HepG2 (cell line): Measurements from ENCODE around the gene SLC39A1.

Source experiments
- FIP1L1 ChIP-seq: fragments of 200-400 bp; formaldehyde crosslinking; IDR thresholded peaks from 2 replicates; pipeline ENCODE4 v1.6.1; 2018; ENCODE audit warnings: low read depth, mild to moderate bottlenecking, low read length, moderate library complexity, borderline replicate concordance; ENCODE audit not compliant: insufficient read depth
- JUND ChIP-seq: sonication (generic); formaldehyde crosslinking; IDR thresholded peaks from 2 replicates; pipeline ENCODE4 v1.8.0; 2022; ENCODE audit warnings: mild to moderate bottlenecking, missing genetic modification reagents
- POLR2A ChIP-seq, 2 experiments: IDR thresholded peaks; 2 replicates each; pipeline ENCODE4 v1.6.1; 2011; ENCODE audit warnings: low read depth in 2 of 2, low read length in 2 of 2, mild to moderate bottlenecking in 1 of 2, moderate library complexity in 1 of 2; ENCODE audit not compliant: insufficient read depth in 1 of 2
- SP2 ChIP-seq: sonication (generic); formaldehyde crosslinking; IDR thresholded peaks from 2 replicates; pipeline ENCODE4 v1.5.1; 2020; ENCODE audit warnings: mild to moderate bottlenecking, missing genetic modification reagents
- TCF12 ChIP-seq, 2 experiments: fragments of 450-650 bp in 1 of 2; sonication (generic) in 1 of 2; formaldehyde crosslinking in 1 of 2; IDR thresholded peaks; 2 replicates each; pipeline versions ENCODE4 v1.6.1 to v1.8.0; 2017 to 2022; ENCODE audit warnings: antibody characterized with exemption in 1 of 2, mild to moderate bottlenecking in 1 of 2, missing genetic modification reagents in 1 of 2, moderate library complexity in 1 of 2
- ZNF224 ChIP-seq: sonication (generic); formaldehyde crosslinking; IDR thresholded peaks from 2 replicates; pipeline ENCODE4 v1.5.0; 2020; ENCODE audit warnings: mild to moderate bottlenecking, missing genetic modification reagents
- TF ChIP-seq, protein P1 (sequence below): IDR thresholded peaks from 2 replicates; pipeline ENCODE4 v1.6.1; 2016; ENCODE audit warnings: missing compliant biosample characterization, missing genetic modification reagents, borderline replicate concordance
- TF ChIP-seq, protein P2 (sequence below): sonication (generic); formaldehyde crosslinking; IDR thresholded peaks from 2 replicates; pipeline ENCODE4 v1.5.0; 2020; ENCODE audit warnings: mild to moderate bottlenecking, missing genetic modification reagents, moderate library complexity
- TF ChIP-seq, protein P3 (sequence below): sonication (generic); formaldehyde crosslinking; IDR thresholded peaks from 2 replicates; pipeline ENCODE4 v1.8.0; 2022; ENCODE audit warnings: missing genetic modification reagents, mild to moderate bottlenecking, borderline replicate concordance
- TF ChIP-seq, protein P4 (sequence below): sonication (generic); formaldehyde crosslinking; IDR thresholded peaks from 2 replicates; pipeline ENCODE4 v1.5.0; 2020; ENCODE audit warnings: missing genetic modification reagents
- TF ChIP-seq, protein P5 (sequence below): sonication (generic); formaldehyde crosslinking; IDR thresholded peaks from 2 replicates; pipeline ENCODE4 v1.9.0; 2022; ENCODE audit warnings: missing genetic modification reagents, mild to moderate bottlenecking, borderline replicate concordance

DNA sequence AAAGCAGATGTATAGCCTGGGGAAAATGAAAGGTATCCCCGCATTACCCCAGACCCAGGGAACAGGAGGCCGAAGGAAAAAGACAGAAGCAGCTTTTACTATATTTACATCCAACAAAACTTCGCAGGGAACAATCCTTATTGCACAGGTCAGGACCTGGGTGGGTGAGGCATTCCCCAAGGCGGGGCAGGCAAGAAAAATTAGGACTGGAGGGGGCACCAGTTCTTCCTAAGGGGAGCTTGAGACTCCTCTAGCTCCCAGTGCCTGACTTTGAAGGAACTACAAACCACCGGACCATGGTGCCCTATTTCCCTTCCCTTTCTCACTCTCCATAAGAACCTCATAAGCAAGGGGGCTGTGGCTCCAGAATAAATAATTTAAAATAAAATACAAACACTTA is 33.9 kb downstream of the SLC39A1 start:
- TF ChIP-seq, protein P1, sequence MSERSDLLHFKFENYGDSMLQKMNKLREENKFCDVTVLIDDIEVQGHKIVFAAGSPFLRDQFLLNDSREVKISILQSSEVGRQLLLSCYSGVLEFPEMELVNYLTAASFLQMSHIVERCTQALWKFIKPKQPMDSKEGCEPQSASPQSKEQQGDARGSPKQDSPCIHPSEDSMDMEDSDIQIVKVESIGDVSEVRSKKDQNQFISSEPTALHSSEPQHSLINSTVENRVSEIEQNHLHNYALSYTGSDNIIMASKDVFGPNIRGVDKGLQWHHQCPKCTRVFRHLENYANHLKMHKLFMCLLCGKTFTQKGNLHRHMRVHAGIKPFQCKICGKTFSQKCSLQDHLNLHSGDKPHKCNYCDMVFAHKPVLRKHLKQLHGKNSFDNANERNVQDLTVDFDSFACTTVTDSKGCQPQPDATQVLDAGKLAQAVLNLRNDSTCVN (CRISPR knock-in tag), result no peak
- no peak for TF ChIP-seq POLR2A (IDR thresholded peaks at IDR 0.05; ENCODE audit: insufficient read depth in 1 of 2, low read depth in 2 of 2, low read length in 2 of 2)
- TF ChIP-seq, protein P2, sequence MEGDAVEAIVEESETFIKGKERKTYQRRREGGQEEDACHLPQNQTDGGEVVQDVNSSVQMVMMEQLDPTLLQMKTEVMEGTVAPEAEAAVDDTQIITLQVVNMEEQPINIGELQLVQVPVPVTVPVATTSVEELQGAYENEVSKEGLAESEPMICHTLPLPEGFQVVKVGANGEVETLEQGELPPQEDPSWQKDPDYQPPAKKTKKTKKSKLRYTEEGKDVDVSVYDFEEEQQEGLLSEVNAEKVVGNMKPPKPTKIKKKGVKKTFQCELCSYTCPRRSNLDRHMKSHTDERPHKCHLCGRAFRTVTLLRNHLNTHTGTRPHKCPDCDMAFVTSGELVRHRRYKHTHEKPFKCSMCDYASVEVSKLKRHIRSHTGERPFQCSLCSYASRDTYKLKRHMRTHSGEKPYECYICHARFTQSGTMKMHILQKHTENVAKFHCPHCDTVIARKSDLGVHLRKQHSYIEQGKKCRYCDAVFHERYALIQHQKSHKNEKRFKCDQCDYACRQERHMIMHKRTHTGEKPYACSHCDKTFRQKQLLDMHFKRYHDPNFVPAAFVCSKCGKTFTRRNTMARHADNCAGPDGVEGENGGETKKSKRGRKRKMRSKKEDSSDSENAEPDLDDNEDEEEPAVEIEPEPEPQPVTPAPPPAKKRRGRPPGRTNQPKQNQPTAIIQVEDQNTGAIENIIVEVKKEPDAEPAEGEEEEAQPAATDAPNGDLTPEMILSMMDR (CRISPR knock-in tag), result no peak
- TF ChIP-seq SP2 (CRISPR knock-in tag), result no peak
- TF ChIP-seq FIP1L1, result no peak
- no peak for TF ChIP-seq TCF12 (IDR thresholded peaks at IDR 0.05)
- TF ChIP-seq TCF12 (CRISPR knock-in tag; IDR thresholded peaks at IDR 0.05), result no peak
- TF ChIP-seq, protein P3, sequence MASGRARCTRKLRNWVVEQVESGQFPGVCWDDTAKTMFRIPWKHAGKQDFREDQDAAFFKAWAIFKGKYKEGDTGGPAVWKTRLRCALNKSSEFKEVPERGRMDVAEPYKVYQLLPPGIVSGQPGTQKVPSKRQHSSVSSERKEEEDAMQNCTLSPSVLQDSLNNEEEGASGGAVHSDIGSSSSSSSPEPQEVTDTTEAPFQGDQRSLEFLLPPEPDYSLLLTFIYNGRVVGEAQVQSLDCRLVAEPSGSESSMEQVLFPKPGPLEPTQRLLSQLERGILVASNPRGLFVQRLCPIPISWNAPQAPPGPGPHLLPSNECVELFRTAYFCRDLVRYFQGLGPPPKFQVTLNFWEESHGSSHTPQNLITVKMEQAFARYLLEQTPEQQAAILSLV, result no peak
- TF ChIP-seq JUND (CRISPR knock-in tag), result no peak
- TF ChIP-seq ZNF224 (CRISPR knock-in tag), result no peak
- TF ChIP-seq, protein P4, sequence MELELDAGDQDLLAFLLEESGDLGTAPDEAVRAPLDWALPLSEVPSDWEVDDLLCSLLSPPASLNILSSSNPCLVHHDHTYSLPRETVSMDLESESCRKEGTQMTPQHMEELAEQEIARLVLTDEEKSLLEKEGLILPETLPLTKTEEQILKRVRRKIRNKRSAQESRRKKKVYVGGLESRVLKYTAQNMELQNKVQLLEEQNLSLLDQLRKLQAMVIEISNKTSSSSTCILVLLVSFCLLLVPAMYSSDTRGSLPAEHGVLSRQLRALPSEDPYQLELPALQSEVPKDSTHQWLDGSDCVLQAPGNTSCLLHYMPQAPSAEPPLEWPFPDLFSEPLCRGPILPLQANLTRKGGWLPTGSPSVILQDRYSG (CRISPR knock-in tag), result no peak
- TF ChIP-seq, protein P5, sequence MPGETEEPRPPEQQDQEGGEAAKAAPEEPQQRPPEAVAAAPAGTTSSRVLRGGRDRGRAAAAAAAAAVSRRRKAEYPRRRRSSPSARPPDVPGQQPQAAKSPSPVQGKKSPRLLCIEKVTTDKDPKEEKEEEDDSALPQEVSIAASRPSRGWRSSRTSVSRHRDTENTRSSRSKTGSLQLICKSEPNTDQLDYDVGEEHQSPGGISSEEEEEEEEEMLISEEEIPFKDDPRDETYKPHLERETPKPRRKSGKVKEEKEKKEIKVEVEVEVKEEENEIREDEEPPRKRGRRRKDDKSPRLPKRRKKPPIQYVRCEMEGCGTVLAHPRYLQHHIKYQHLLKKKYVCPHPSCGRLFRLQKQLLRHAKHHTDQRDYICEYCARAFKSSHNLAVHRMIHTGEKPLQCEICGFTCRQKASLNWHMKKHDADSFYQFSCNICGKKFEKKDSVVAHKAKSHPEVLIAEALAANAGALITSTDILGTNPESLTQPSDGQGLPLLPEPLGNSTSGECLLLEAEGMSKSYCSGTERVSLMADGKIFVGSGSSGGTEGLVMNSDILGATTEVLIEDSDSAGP (CRISPR knock-in tag), result no peak
